GM12865 (cell line): ENCODE measurements around the gene EDAR.

Experiments
- DNase-seq: peaks from one replicate; pipeline ENCODE4 v3.0.0; 2010; ENCODE audit warnings: low read depth
- H3K4me3 ChIP-seq: 2 replicates; pipeline ENCODE4 v1.5.1; 2011; ENCODE audit warnings: mild to moderate bottlenecking, low read depth, low read length, control low read depth
- TF ChIP-seq, protein P1 (sequence below): IDR thresholded peaks from 2 replicates; pipeline ENCODE4 v1.5.1; 2011; ENCODE audit warnings: low read length, control low read depth, low read depth, inconsistent platforms; ENCODE audit not compliant: insufficient read depth; ENCODE audit errors: missing control alignments

Gene EDAR

GRCh38 chr2:109001201-109001600, 12.2 kb upstream of the EDAR start:
- DNase-seq, result no peak
- TF ChIP-seq, protein P1, sequence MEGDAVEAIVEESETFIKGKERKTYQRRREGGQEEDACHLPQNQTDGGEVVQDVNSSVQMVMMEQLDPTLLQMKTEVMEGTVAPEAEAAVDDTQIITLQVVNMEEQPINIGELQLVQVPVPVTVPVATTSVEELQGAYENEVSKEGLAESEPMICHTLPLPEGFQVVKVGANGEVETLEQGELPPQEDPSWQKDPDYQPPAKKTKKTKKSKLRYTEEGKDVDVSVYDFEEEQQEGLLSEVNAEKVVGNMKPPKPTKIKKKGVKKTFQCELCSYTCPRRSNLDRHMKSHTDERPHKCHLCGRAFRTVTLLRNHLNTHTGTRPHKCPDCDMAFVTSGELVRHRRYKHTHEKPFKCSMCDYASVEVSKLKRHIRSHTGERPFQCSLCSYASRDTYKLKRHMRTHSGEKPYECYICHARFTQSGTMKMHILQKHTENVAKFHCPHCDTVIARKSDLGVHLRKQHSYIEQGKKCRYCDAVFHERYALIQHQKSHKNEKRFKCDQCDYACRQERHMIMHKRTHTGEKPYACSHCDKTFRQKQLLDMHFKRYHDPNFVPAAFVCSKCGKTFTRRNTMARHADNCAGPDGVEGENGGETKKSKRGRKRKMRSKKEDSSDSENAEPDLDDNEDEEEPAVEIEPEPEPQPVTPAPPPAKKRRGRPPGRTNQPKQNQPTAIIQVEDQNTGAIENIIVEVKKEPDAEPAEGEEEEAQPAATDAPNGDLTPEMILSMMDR, result no peak
- H3K4me3 ChIP-seq, result no peak overlapping the region

DNA sequence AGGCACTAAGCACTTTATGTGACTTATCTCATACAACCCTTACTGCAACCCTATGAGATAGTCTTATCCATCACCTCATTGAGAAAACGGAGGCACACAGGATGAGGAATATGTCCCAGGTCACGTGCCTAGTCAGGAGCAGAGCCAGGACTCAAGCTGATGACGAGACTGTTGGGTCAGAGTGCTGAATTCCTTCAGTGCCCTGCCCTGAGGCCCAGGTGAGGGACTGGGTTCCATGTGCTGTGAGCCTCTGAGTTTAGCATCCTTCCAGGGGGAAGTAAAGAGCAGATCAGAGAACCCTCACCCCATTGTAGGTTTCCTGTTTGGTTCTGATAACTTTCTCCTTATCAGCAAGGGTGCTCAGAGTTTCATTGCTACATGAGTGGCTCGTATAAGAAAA, 11.7 kb upstream of the EDAR start:
- DNase-seq, result no peak
- H3K4me3 ChIP-seq, result no peak overlapping the region
- TF ChIP-seq, protein P1, result no peak

GRCh38 chr2:108998911-108999310, 9.9 kb upstream of the EDAR start:
- TF ChIP-seq, protein P1, result no peak
- H3K4me3 ChIP-seq, result no peak overlapping the region
- DNase-seq, result no peak

- TF ChIP-seq, protein P1, result no peak
- DNase-seq, result no peak
- H3K4me3 ChIP-seq, result no peak overlapping the region
Observed at GRCh38 chr2:108994178-108994577, 5.2 kb upstream of the EDAR start.

GRCh38 chr2:108993095-108993937, 4.3 kb upstream of the EDAR start:
- TF ChIP-seq, protein P1, result no peak
- no peak overlapping the region for H3K4me3 ChIP-seq
- DNase-seq, result no peak

- no peak for DNase-seq
- TF ChIP-seq, protein P1, result no peak
- H3K4me3 ChIP-seq, result no peak overlapping the region
Observed at GRCh38 chr2:108988076-108988795, 784 bp downstream of the EDAR start.
